LNCaP clone FGC (cell line): ENCODE data around the gene RAX.

Experiments used
- DNase-seq: peaks from one replicate; pipeline ENCODE4 v3.0.0-alpha.2; 2011; ENCODE audit warnings: low read depth
- H3K4me3 ChIP-seq: 2 replicates; pipeline ENCODE4 v1.5.1; 2011; ENCODE audit warnings: mild to moderate bottlenecking, low read depth, low read length, control low read depth
- CTCF ChIP-seq: IDR thresholded peaks from 2 replicates; pipeline ENCODE4 v1.5.1; 2012; ENCODE audit warnings: mild to moderate bottlenecking; ENCODE audit not compliant: control insufficient read depth, insufficient read depth; ENCODE audit errors: extremely low read depth

Gene RAX

DNA sequence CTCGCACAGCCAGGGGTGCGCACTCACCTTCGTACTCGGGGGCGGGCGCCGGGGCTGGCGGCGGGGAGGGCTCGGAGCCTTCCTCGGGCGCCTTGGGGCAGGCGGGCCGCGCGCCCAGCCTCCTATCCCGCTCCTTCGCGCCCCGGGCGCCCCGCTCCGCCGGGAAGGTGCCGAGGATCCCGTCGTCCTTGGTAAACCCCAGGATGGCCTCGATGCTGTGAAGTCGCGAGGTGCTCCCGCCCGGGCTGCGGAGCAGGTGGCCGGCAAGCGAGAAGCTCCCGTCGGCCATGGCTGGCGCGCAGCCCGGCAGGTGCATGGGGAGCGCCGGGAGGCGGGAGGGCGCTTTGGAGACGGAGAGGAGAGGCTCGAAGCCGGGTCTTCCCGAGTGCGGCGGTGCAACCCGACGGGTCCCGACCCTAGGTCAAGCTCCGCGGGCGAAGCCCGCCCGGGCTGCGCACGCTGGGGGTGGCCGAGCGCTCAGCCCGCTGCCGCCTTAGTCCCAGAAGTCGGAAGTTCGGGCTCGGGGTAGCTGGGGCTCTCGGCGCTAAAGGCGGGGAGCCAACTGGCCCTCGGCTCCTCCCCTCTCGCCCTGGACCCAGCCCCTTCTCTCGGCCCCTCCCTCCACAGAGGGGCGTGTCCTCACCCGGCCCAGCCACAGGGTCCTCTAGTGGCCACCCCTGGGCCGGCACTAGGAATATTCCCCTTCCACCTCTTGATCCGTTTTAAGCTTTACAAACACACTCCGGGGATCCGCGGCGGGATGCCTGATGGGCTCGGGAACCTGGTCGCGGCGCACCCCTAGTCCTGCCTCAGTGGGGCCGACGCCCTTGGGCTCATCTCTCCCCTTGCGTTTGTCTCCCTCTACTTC lies at the start of gene RAX:
Gene RAX, minus strand, starts transcription at position 564 of the 868 bp plus-strand sequence. Its CDS starts 248 bp downstream, at position 316.
- no peak for DNase-seq
- no peak within 1 kb of the TSS for H3K4me3 ChIP-seq

GRCh38 chr18:59318460-59319050 lies 45.3 kb upstream of the RAX start, which contains the start of gene CPLX4:
Gene CPLX4, minus strand, starts transcription at chr18:59318649. Its CDS starts 187 bp downstream, at chr18:59318462.
- no peak for TF ChIP-seq CTCF
- no peak for DNase-seq
- no peak within 1 kb of the TSS for H3K4me3 ChIP-seq

More for the DNA sequence above, at the start of gene RAX:
- no peak for TF ChIP-seq CTCF

GRCh38 chr18:59311631-59312030 lies 38.4 kb upstream of the RAX start:
- TF ChIP-seq CTCF = no peak
- no peak for DNase-seq
- no peak overlapping the region for H3K4me3 ChIP-seq

GRCh38 chr18:59308938-59309260 lies 35.6 kb upstream of the RAX start:
- DNase-seq = no peak
- H3K4me3 ChIP-seq = peak overlapping the region; percentile 43
- no peak for TF ChIP-seq CTCF

DNA sequence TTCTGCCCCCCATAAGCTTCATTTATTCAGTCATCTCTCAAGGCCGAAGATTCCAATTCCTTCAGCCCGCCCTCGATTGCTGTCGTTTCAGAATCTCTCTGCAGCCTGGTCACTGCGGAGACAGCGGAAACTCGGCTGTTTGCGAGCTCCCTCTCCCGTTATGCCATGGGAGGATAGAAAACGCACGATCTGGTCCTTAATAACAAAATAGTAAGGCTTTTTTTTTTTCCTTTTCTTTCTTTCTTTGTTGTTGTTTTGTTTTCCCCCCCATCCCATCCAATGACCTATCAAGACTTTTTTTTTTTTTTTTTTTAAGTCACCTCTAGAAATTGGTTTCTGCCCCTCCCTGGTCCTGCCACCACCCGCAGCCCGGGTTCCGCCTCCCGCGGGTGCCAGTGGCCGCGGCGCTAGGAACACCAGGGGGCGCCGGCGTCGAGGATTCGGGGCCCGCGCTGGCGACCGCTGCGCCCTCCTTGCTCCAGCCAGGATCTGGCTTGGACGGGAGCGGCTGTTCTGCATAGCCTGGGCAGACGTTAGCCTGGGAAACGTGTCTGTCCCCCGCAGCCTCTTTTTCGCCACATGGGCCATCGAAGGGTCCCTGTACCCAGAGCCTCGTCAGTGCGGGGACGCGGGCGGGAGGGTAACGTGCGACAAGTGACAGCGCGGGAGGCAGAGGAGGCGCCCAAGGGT lies 35.1 kb upstream of the RAX start:
- peak; percentile 19 for DNase-seq
- H3K4me3 ChIP-seq = peak overlapping the region; percentile 43
- TF ChIP-seq CTCF = peak; percentile 92

DNA sequence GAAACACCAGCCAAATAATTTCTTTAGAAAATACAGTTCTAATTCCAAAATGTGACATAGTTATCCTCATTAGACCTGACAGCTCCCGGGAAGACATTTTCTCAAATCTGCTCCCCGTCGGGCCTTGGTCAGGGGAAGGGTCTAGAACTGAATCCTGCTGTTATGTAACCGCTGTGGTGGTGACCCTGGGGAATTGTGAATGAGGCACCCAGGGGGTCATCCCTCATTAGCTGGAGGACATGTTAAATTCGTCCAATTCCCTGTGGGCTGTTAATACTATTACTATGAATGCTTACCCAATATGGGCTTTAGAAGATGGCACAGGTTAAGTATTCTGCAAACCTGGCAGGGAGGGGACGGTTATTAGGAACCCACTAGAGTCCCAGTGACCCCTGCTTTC lies 33.4 kb upstream of the RAX start:
- no peak for DNase-seq
- H3K4me3 ChIP-seq = no peak overlapping the region
- no peak for TF ChIP-seq CTCF
